ENCODE results near the gene C1S.
"Not testable (repeated sequence)": the region's sequence is repeated elsewhere in the genome, so short reads cannot be mapped to it uniquely, and the experiment has no call there.

Gene C1S

GRCh38 chr12:7101047-7101693 lies 40.7 kb downstream of the C1S start:
- H3K36me3 ChIP-seq (ENCODE audit: insufficient read depth, low read length) = peaks cover 30% of the 10 kb centered on the region
- peaks cover 18% of the 10 kb centered on the region for H3K79me2 ChIP-seq (ENCODE audit: control insufficient read depth, insufficient read depth, low read length, unreplicated experiment)
- H3K27ac ChIP-seq (ENCODE audit: low read depth, low read length) = peak overlapping the region; percentile 50
- H3K4me3 ChIP-seq (ENCODE audit: low read depth, low read length) = peak overlapping the region; percentile 44; the same call in 1 of the 2 replicates
- peaks cover 13% of the 10 kb centered on the region for H3K4me1 ChIP-seq (ENCODE audit: control insufficient read depth, insufficient read depth, low read length, unreplicated experiment)
- no peak overlapping the region for H2AFZ ChIP-seq (ENCODE audit: low read length, unreplicated experiment)
- no peaks in the 10 kb centered on the region for H3K27me3 ChIP-seq (ENCODE audit: insufficient read depth, low read length)

GRCh38 chr12:7101694-7102131 lies 41.2 kb downstream of the C1S start:
- Histone ChIP-seq H3K36me3 (ENCODE audit: insufficient read depth, low read length) (peaks cover 34% of the 10 kb centered on the region), H2AFZ (ENCODE audit: low read length, unreplicated experiment) (no peak overlapping the region), H3K79me2 (ENCODE audit: control insufficient read depth, insufficient read depth, low read length, unreplicated experiment) (peaks cover 23% of the 10 kb centered on the region), H3K4me1 (ENCODE audit: control insufficient read depth, insufficient read depth, low read length, unreplicated experiment) (peaks cover 13% of the 10 kb centered on the region), H3K27ac (ENCODE audit: low read depth, low read length) (peak overlapping the region; percentile 50), H3K27me3 (ENCODE audit: insufficient read depth, low read length) (no peaks in the 10 kb centered on the region), H3K4me3 (ENCODE audit: low read depth, low read length) (peak overlapping the region; percentile 44; the same call in 1 of the 2 replicates)

DNA sequence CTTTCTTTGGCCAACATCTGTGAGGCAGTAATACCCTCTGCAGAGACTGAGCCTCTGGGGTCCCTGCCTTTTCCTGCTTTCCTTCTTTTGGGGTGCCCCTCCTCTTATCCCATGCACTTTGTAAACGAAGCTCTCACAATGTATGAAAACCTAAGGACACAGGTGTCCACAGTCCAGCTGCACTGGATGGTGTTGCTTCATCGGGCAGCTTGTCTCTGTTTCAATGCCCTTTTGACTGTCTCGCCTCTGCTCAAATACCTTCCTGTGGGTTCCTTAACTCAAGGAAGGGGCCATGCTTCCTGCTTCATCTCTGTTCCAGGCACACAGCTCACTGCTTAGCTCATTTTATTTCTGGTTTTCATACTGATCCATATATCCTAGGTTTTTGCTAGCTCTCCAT lies 42.1 kb downstream of the C1S start:
- no peaks in the 10 kb centered on the region for H3K27me3 ChIP-seq (ENCODE audit: insufficient read depth, low read length)
- peaks cover 34% of the 10 kb centered on the region for H3K36me3 ChIP-seq (ENCODE audit: insufficient read depth, low read length)
- H3K4me1 ChIP-seq (ENCODE audit: control insufficient read depth, insufficient read depth, low read length, unreplicated experiment) = peaks cover 13% of the 10 kb centered on the region

DNA sequence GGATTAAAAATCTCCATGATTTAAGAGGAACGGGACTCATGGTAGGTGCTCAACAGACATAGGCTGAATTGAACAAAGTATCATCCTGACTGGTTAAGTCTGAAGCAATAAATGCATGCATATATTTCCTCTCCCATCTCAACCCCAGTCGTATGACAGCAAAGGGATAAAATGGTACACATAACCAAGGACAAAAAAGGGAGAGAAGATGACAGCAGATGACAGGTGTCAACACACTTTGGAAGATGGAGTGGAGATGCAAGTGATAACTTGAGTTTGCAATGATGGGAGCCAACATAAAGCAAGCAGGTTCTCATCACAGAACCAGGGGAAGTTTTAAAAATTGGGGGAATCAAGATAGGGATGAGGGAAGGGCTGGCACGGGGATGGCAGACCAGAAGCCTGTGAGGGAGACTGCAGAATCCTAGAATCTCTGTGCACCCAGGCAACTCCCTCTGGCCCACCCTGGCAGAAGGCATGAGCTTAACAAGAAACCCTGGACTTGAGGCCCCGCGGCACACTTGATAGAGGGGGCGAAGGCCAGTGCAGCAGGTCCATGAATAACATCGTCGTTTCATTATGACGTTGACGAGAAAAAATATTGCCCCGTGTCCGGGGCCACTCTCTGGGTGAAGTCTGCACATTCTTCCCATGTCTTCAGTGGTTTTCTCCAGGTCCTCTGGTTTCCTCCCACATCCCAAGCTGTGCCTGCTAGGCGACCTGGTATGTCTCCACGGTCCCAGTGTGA lies 43.5 kb downstream of the C1S start:
- Histone ChIP-seq H3K79me2 (ENCODE audit: control insufficient read depth, insufficient read depth, low read length, unreplicated experiment) (peaks cover 39% of the 10 kb centered on the region), H3K4me1 (ENCODE audit: control insufficient read depth, insufficient read depth, low read length, unreplicated experiment) (peaks cover 13% of the 10 kb centered on the region), H3K36me3 (ENCODE audit: insufficient read depth, low read length) (peaks cover 29% of the 10 kb centered on the region), H3K27ac (ENCODE audit: low read depth, low read length) (no peak overlapping the region), H3K4me3 (ENCODE audit: low read depth, low read length) (no peak overlapping the region), H3K27me3 (ENCODE audit: insufficient read depth, low read length) (no peaks in the 10 kb centered on the region), H2AFZ (ENCODE audit: low read length, unreplicated experiment) (no peak overlapping the region)

More for the DNA sequence above, 42.1 kb downstream of the C1S start:
- Histone ChIP-seq H2AFZ (ENCODE audit: low read length, unreplicated experiment) (no peak overlapping the region), H3K79me2 (ENCODE audit: control insufficient read depth, insufficient read depth, low read length, unreplicated experiment) (peaks cover 29% of the 10 kb centered on the region), H3K27ac (ENCODE audit: low read depth, low read length) (no peak overlapping the region), H3K4me3 (ENCODE audit: low read depth, low read length) (no peak overlapping the region)

DNA sequence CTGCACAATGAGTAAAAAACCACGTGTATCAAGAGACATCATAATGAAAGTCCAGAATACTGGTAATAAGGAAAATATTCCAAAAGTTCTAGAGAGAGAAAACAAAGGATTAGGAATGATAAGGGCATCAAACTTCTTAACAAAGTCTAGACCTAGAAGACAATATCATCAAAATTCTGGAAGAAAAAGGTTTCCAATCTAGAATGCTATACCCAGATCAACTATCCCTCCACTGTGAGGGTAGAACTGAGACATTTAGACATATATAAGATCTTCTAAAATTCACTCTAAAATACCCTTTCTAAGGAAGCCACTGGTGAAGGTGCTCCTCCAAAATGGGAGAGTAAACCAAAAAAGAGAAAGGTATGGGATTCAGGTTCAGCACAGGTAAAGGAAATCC lies 45.6 kb downstream of the C1S start:
- no peak overlapping the region for H3K27ac ChIP-seq (ENCODE audit: low read depth, low read length)
- H3K27me3 ChIP-seq (ENCODE audit: insufficient read depth, low read length) = no peaks in the 10 kb centered on the region
- peaks cover 39% of the 10 kb centered on the region for H3K79me2 ChIP-seq (ENCODE audit: control insufficient read depth, insufficient read depth, low read length, unreplicated experiment)
- H3K4me3 ChIP-seq (ENCODE audit: low read depth, low read length) = no peak overlapping the region
- H2AFZ ChIP-seq (ENCODE audit: low read length, unreplicated experiment) = no peak overlapping the region
- peaks cover 27% of the 10 kb centered on the region for H3K4me1 ChIP-seq (ENCODE audit: control insufficient read depth, insufficient read depth, low read length, unreplicated experiment)
- peaks cover 21% of the 10 kb centered on the region for H3K36me3 ChIP-seq (ENCODE audit: insufficient read depth, low read length)

DNA sequence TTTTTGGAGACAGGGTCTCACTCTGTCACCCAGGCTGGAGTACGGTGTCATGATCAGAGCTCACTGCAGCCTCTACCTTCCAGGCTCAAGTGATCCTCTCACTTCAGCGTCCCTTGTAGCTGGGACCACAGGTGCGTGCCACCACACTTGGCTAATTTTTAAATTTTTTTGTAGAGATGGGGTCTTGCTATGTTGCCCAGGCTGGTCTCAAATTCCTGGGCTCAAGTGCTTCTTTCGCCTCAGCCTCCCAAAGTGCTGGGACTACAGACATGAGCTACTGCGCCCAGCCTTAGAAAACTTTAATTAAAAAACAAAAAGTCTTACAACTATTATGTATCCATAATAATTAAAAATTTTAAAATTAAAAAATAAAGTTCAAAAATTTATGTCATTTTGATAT lies 46.7 kb downstream of the C1S start:
- H3K27ac ChIP-seq (ENCODE audit: low read depth, low read length); H2AFZ ChIP-seq (ENCODE audit: low read length, unreplicated experiment); H3K27me3 ChIP-seq (ENCODE audit: insufficient read depth, low read length): not testable (repeated sequence)
- peaks cover 22% of the 10 kb centered on the region for H3K4me1 ChIP-seq (ENCODE audit: control insufficient read depth, insufficient read depth, low read length, unreplicated experiment)
- peaks cover 21% of the 10 kb centered on the region for H3K36me3 ChIP-seq (ENCODE audit: insufficient read depth, low read length)
- H3K4me3 ChIP-seq (ENCODE audit: low read depth, low read length) = peak overlapping the region; percentile 51
- peaks cover 39% of the 10 kb centered on the region for H3K79me2 ChIP-seq (ENCODE audit: control insufficient read depth, insufficient read depth, low read length, unreplicated experiment)

- H3K79me2 ChIP-seq (ENCODE audit: control insufficient read depth, insufficient read depth, low read length, unreplicated experiment) = peaks cover 39% of the 10 kb centered on the region
- peak overlapping the region; percentile 76 for H2AFZ ChIP-seq (ENCODE audit: low read length, unreplicated experiment)
- H3K4me3 ChIP-seq (ENCODE audit: low read depth, low read length) = peak overlapping the region; percentile 90
- H3K27ac ChIP-seq (ENCODE audit: low read depth, low read length) = peak overlapping the region; percentile 78
- no peaks in the 10 kb centered on the region for H3K27me3 ChIP-seq (ENCODE audit: insufficient read depth, low read length)
- peaks cover 22% of the 10 kb centered on the region for H3K4me1 ChIP-seq (ENCODE audit: control insufficient read depth, insufficient read depth, low read length, unreplicated experiment)
- H3K36me3 ChIP-seq (ENCODE audit: insufficient read depth, low read length) = peaks cover 21% of the 10 kb centered on the region
These were observed 47.1 kb downstream of the C1S start for GRCh38 chr12:7107636-7108002.

DNA sequence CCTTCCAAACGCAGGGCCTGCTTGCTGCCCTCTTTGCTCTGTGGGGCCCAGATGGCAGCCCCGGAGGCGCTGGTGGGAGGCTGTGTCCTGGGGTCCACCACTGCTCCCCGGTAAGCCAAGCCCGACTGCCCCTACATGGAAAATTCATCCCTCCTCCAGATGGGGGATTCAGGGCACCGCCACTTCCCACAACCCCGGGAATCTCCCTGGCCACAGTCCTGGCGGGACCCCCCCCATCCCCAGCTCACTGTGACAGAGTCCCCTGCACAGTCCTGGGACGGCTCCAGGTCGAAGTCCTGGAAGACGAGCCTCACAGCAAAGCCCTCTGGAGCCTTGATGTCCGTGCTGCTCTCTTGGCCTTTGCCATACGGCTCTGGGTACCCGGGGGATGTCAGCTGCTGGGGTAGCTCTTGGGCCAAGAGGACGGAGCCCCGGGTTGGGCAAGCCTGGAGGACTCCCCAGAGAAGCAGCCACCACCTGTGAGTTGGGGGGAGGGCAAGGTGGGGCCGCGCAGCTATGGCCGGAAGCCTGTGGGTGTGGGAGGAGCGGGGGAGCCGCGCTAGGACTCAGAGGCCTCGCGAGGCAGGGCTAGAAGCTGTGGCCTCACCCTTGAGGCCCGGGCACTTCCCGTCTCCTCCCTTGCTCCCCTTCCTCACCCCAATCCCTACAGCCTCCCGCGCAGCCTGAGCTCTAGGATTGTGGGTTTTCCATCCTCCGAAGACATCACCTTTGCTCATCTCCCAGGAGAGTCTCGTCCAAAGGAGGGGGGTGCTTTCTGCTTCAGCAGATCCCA lies 47.7 kb downstream of the C1S start:
- Histone ChIP-seq H3K27ac (ENCODE audit: low read depth, low read length) (peak overlapping the region; percentile 78), H2AFZ (ENCODE audit: low read length, unreplicated experiment) (peak overlapping the region; percentile 76), H3K36me3 (ENCODE audit: insufficient read depth, low read length) (peaks cover 21% of the 10 kb centered on the region), H3K4me1 (ENCODE audit: control insufficient read depth, insufficient read depth, low read length, unreplicated experiment) (peaks cover 24% of the 10 kb centered on the region), H3K27me3 (ENCODE audit: insufficient read depth, low read length) (no peaks in the 10 kb centered on the region), H3K4me3 (ENCODE audit: low read depth, low read length) (peak overlapping the region; percentile 90), H3K79me2 (ENCODE audit: control insufficient read depth, insufficient read depth, low read length, unreplicated experiment) (peaks cover 39% of the 10 kb centered on the region)

- Histone ChIP-seq H3K4me3 (ENCODE audit: low read depth, low read length) (peak within 1 kb of the TSS; percentile 90), H3K27ac (ENCODE audit: low read depth, low read length) (peak within 1 kb of the TSS; percentile 78), H3K36me3 (ENCODE audit: insufficient read depth, low read length) (peaks cover 13% of the 10 kb centered on the region)
These were observed 48.5 kb downstream of the C1S start, which contains the start of gene C1RL for GRCh38 chr12:7108796-7109571. Gene C1RL (minus strand): TSS chr12:7109214. CDS start chr12:7109180, 34 bp downstream.

DNA sequence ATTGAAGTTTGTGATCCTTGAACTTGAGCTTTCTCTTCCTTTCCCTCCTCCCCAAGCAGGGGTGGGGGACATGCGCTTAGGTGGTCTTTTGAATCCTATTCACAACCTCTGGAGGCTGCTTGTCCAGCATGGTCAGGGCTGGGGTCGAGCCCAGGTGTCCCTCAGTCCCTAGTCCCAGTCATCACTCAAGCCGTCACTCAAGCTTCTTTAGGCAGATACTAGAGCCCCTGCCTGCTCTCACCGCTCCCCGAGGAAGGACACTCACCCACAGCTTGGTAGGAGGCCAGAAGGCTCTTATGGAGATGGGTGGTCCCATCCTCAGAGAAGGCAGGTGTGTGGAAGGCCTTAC lies 49.0 kb downstream of the C1S start:
- no peak overlapping the region for H2AFZ ChIP-seq (ENCODE audit: low read length, unreplicated experiment)
- H3K27ac ChIP-seq (ENCODE audit: low read depth, low read length) = no peak overlapping the region
- H3K4me1 ChIP-seq (ENCODE audit: control insufficient read depth, insufficient read depth, low read length, unreplicated experiment) = peaks cover 24% of the 10 kb centered on the region
- H3K79me2 ChIP-seq (ENCODE audit: control insufficient read depth, insufficient read depth, low read length, unreplicated experiment) = peaks cover 35% of the 10 kb centered on the region
- peak overlapping the region; percentile 90 for H3K4me3 ChIP-seq (ENCODE audit: low read depth, low read length)
- peaks cover 12% of the 10 kb centered on the region for H3K36me3 ChIP-seq (ENCODE audit: insufficient read depth, low read length)
- H3K27me3 ChIP-seq (ENCODE audit: insufficient read depth, low read length) = no peaks in the 10 kb centered on the region

More at GRCh38 chr12:7108796-7109571, 48.5 kb downstream of the C1S start, which contains the start of gene C1RL:
- Histone ChIP-seq H3K4me1 (ENCODE audit: control insufficient read depth, insufficient read depth, low read length, unreplicated experiment) (peaks cover 24% of the 10 kb centered on the region), H2AFZ (ENCODE audit: low read length, unreplicated experiment) (peak within 1 kb of the TSS; percentile 76), H3K27me3 (ENCODE audit: insufficient read depth, low read length) (no peaks in the 10 kb centered on the region), H3K79me2 (ENCODE audit: control insufficient read depth, insufficient read depth, low read length, unreplicated experiment) (peaks cover 37% of the 10 kb centered on the region)
